ENCODE results near the gene CNST.

Gene CNST

DNA sequence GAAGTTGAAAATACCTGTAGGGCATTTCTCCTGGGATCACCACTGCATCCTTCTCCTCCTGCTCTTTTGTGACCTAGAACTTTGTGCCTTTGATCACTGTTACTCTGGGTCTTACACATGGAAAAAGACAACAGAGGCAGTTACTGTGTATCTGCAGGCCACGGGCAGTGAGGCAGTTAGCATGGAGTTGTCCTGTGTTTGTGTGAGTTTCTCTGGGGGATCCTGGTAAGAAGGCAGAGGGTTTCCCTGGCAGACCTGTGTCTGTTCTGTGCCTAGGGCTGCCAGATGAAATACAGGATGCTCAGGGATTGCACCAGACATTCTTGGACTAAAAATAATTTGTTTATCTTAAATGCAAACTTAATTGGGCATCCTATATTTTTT is 113.5 kb downstream of the CNST start:
- TF ChIP-seq POLR2AphosphoS5 (IDR thresholded peaks at IDR 0.05; ENCODE audit: low read depth, low read length): no peak
- TF ChIP-seq TAF1 (IDR thresholded peaks at IDR 0.05; ENCODE audit: borderline replicate concordance, insufficient read depth, low read length): no peak
- TF ChIP-seq SIN3A (IDR thresholded peaks at IDR 0.05; ENCODE audit: borderline replicate concordance, insufficient read depth, low read length): no peak
- TF ChIP-seq, protein P1, sequence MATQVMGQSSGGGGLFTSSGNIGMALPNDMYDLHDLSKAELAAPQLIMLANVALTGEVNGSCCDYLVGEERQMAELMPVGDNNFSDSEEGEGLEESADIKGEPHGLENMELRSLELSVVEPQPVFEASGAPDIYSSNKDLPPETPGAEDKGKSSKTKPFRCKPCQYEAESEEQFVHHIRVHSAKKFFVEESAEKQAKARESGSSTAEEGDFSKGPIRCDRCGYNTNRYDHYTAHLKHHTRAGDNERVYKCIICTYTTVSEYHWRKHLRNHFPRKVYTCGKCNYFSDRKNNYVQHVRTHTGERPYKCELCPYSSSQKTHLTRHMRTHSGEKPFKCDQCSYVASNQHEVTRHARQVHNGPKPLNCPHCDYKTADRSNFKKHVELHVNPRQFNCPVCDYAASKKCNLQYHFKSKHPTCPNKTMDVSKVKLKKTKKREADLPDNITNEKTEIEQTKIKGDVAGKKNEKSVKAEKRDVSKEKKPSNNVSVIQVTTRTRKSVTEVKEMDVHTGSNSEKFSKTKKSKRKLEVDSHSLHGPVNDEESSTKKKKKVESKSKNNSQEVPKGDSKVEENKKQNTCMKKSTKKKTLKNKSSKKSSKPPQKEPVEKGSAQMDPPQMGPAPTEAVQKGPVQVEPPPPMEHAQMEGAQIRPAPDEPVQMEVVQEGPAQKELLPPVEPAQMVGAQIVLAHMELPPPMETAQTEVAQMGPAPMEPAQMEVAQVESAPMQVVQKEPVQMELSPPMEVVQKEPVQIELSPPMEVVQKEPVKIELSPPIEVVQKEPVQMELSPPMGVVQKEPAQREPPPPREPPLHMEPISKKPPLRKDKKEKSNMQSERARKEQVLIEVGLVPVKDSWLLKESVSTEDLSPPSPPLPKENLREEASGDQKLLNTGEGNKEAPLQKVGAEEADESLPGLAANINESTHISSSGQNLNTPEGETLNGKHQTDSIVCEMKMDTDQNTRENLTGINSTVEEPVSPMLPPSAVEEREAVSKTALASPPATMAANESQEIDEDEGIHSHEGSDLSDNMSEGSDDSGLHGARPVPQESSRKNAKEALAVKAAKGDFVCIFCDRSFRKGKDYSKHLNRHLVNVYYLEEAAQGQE (IDR thresholded peaks at IDR 0.05; ENCODE audit: insufficient read depth in 1 of 2, low read depth in 2 of 2, low read length in 2 of 2): no peak
- TF ChIP-seq FOXP2 (optimal IDR thresholded peaks at IDR 0.05; ENCODE audit: borderline replicate concordance, extremely low read depth, extremely low read length, insufficient read depth): no peak

DNA sequence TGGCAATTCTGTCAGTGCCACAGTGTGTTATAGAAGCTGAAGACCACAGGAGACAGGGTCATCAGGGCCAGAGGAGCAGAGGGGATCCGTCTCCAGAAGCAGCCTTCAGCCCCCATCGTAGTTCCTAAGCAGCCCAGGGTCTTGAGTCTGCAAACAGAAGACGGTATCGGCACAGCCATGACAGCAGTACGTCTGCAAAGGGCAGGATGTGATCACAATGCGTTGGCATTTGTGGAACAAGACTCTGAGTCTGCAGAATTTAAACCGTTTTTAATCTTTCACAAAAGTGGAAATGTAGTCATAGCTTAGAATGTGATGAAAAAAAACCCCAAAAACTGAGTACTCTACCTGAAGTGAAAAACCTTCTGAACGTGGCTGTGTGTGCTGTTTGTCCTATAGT is 113.9 kb downstream of the CNST start:
- TF ChIP-seq FOXP2 (optimal IDR thresholded peaks at IDR 0.05; ENCODE audit: borderline replicate concordance, extremely low read depth, extremely low read length, insufficient read depth) (no peak), TAF1 (IDR thresholded peaks at IDR 0.05; ENCODE audit: borderline replicate concordance, insufficient read depth, low read length) (no peak), SIN3A (IDR thresholded peaks at IDR 0.05; ENCODE audit: borderline replicate concordance, insufficient read depth, low read length) (no peak), POLR2AphosphoS5 (IDR thresholded peaks at IDR 0.05; ENCODE audit: low read depth, low read length) (no peak)
- TF ChIP-seq, protein P1 (IDR thresholded peaks at IDR 0.05; ENCODE audit: insufficient read depth in 1 of 2, low read depth in 2 of 2, low read length in 2 of 2): no peak

DNA sequence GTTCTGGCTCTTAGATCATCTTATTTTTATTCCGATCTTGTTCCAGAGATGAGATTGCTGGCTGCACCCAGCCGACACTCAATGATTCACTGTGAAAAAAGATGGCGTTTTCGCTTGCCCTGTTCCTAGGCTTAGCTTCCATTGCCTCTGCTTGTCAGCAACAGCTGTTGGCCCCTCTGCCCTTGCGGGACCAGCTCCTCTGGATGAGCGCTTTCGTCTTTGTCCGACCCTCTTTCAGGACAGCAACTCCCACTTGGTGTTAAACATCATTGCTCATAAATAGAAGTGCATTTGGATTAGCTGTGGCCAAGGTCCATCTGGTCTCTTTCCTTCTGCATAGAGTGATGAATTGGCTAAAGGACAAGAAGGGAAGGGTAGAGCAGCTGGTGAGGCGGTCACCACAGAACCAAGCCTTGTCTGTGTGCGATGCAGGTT is 114.5 kb downstream of the CNST start:
- TF ChIP-seq FOXP2 (optimal IDR thresholded peaks at IDR 0.05; ENCODE audit: borderline replicate concordance, extremely low read depth, extremely low read length, insufficient read depth): no peak

DNA sequence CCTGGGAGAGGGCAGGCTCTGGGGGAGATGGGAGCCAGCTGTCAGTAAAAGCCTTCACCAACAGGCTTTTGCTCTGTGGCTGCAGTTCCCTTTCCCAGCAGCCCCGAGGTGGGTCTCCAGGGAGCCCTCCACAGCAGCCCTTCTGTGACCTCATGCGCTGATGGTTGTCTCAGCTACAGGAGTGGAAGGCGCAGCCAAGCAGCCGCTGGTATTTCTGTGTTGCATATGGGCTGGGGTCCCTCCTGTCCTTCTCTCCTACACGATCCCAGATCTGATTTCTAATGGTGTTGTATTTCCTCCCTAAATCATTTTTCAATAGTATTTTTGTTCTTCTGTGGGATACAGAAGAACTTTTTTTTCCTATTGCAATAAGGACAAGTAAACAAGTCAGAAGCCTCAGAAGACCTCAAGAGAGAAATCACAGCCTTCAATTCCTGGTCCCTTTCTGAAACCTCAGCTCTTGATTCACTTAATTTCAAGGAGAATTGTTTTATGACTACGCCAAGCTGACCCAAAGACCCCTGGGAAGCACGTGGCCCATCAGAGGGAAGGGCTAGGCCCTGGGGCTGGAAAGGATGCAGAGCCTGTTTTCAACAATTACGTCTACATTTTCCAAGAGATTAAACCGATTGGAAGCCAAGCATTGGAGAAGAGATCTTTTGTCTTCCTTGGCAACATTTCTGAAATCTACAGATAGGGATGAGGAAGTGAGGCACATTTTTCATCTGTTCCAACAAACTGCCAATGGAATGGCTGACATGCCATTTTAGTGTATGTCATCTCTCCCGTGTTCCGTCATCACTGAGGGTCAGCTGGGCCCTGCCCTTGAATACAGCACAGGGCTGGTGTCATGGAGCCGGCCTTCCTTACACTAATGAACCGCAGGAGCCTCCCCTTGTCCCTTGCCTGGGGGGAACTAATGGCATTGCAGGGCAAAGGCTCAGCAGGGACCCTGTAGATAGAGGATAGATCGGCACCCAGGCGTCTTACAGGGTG is 115.9 kb downstream of the CNST start:
- TF ChIP-seq POLR2AphosphoS5 (IDR thresholded peaks at IDR 0.05; ENCODE audit: low read depth, low read length) (no peak), FOXP2 (optimal IDR thresholded peaks at IDR 0.05; ENCODE audit: borderline replicate concordance, extremely low read depth, extremely low read length, insufficient read depth) (no peak), TAF1 (IDR thresholded peaks at IDR 0.05; ENCODE audit: borderline replicate concordance, insufficient read depth, low read length) (no peak), SIN3A (IDR thresholded peaks at IDR 0.05; ENCODE audit: borderline replicate concordance, insufficient read depth, low read length) (no peak)
- TF ChIP-seq, protein P1 (IDR thresholded peaks at IDR 0.05; ENCODE audit: insufficient read depth in 1 of 2, low read depth in 2 of 2, low read length in 2 of 2): no peak

DNA sequence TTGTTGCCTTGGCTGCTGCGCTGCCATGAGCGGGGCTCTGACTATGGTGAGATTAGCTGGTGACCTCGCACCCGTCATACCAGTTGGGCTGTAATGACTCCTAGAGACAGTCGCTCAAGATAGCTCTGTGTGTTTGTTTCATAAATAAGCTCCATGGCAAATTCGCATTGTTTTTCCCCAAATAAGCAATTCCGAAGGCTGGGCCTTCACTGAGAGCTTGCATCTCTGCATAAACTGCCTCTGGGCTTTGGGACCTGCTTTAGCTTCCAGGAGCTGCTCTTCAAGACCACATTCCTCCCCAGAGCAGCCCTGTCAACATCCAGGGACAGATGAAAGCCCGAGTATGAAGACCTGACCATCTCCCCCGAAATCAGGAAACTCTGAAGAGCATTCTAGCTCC is 117.3 kb downstream of the CNST start:
- TF ChIP-seq POLR2AphosphoS5 (IDR thresholded peaks at IDR 0.05; ENCODE audit: low read depth, low read length) (no peak), TAF1 (IDR thresholded peaks at IDR 0.05; ENCODE audit: borderline replicate concordance, insufficient read depth, low read length) (no peak), FOXP2 (optimal IDR thresholded peaks at IDR 0.05; ENCODE audit: borderline replicate concordance, extremely low read depth, extremely low read length, insufficient read depth) (no peak), SIN3A (IDR thresholded peaks at IDR 0.05; ENCODE audit: borderline replicate concordance, insufficient read depth, low read length) (no peak)
- TF ChIP-seq, protein P1 (IDR thresholded peaks at IDR 0.05; ENCODE audit: insufficient read depth in 1 of 2, low read depth in 2 of 2, low read length in 2 of 2): no peak
